ENCODE data around the gene MYO5C.

Gene MYO5C

GRCh38 chr15:52153900-52154895, 141.4 kb downstream of the MYO5C start:
- Histone ChIP-seq H2AFZ (ENCODE audit: low read depth, low read length) (no peak overlapping the region), H4K20me1 (ENCODE audit: insufficient read depth, low read length) (no peaks in the 10 kb centered on the region), H3K27me3 (ENCODE audit: low read depth, low read length) (no peaks in the 10 kb centered on the region), H3K4me3 (ENCODE audit: low read length) (no peak overlapping the region), H3K27ac (ENCODE audit: low read length) (no peak overlapping the region), H3K9ac (ENCODE audit: low read length) (no peak overlapping the region), H3K4me1 (ENCODE audit: low read length) (no peaks in the 10 kb centered on the region), H3K4me2 (ENCODE audit: low read length) (no peak overlapping the region), H3K36me3 (replicated peaks; ENCODE audit: low read depth, low read length) (peaks cover 16% of the 10 kb centered on the region), H3K79me2 (ENCODE audit: low read length) (no peaks in the 10 kb centered on the region), H3K9me3 (ENCODE audit: insufficient read depth, low read length) (no peaks in the 10 kb centered on the region)
- TF ChIP-seq CTCF (IDR thresholded peaks at IDR 0.05; ENCODE audit: low read depth, low read length) = no peak
- no peak for TF ChIP-seq EZH2phosphoT487 (IDR thresholded peaks at IDR 0.05; ENCODE audit: low read depth)

DNA sequence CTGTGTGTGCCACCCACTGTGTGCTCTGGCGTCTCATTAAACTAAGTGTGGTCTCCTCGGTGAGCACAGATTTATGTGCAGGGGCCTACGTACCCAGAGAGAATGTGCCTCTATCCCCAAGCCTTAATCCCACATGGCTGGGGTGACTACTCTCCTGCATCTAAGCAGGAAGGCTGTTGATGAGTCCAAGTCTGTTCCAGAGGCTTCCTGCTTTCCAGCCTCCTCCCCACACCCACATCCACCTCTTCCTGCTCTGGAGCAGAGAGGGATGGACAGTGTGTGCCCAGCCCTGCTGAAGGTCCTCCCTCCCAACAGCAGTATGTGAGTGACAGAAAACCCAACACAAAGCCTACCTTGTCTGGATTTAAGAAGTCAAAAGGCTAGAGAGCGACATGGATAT, 144.3 kb downstream of the MYO5C start:
- H3K27ac ChIP-seq (ENCODE audit: low read length) = no peak overlapping the region
- H3K9ac ChIP-seq (ENCODE audit: low read length) = no peak overlapping the region
- H2AFZ ChIP-seq (ENCODE audit: low read depth, low read length) = no peak overlapping the region
- no peaks in the 10 kb centered on the region for H3K27me3 ChIP-seq (ENCODE audit: low read depth, low read length)
- no peaks in the 10 kb centered on the region for H4K20me1 ChIP-seq (ENCODE audit: insufficient read depth, low read length)
- no peak for TF ChIP-seq EZH2phosphoT487 (IDR thresholded peaks at IDR 0.05; ENCODE audit: low read depth)
- no peak for TF ChIP-seq CTCF (IDR thresholded peaks at IDR 0.05; ENCODE audit: low read depth, low read length)
- H3K36me3 ChIP-seq (replicated peaks; ENCODE audit: low read depth, low read length) = peaks cover 32% of the 10 kb centered on the region
- no peaks in the 10 kb centered on the region for H3K9me3 ChIP-seq (ENCODE audit: insufficient read depth, low read length)
- H3K4me2 ChIP-seq (ENCODE audit: low read length) = no peak overlapping the region
- H3K4me3 ChIP-seq (ENCODE audit: low read length) = no peak overlapping the region
- no peaks in the 10 kb centered on the region for H3K79me2 ChIP-seq (ENCODE audit: low read length)
- no peaks in the 10 kb centered on the region for H3K4me1 ChIP-seq (ENCODE audit: low read length)

- Histone ChIP-seq H4K20me1 (ENCODE audit: insufficient read depth, low read length) (no peaks in the 10 kb centered on the region), H3K9me3 (ENCODE audit: insufficient read depth, low read length) (no peaks in the 10 kb centered on the region), H3K4me3 (ENCODE audit: low read length) (no peak overlapping the region), H3K79me2 (ENCODE audit: low read length) (no peaks in the 10 kb centered on the region), H3K36me3 (replicated peaks; ENCODE audit: low read depth, low read length) (peaks cover 35% of the 10 kb centered on the region), H3K27ac (ENCODE audit: low read length) (no peak overlapping the region), H2AFZ (ENCODE audit: low read depth, low read length) (no peak overlapping the region), H3K4me1 (ENCODE audit: low read length) (no peaks in the 10 kb centered on the region), H3K4me2 (ENCODE audit: low read length) (no peak overlapping the region), H3K9ac (ENCODE audit: low read length) (no peak overlapping the region), H3K27me3 (ENCODE audit: low read depth, low read length) (no peaks in the 10 kb centered on the region)
- no peak for TF ChIP-seq EZH2phosphoT487 (IDR thresholded peaks at IDR 0.05; ENCODE audit: low read depth)
- no peak for TF ChIP-seq CTCF (IDR thresholded peaks at IDR 0.05; ENCODE audit: low read depth, low read length)
Measured at GRCh38 chr15:52150871-52151270, 144.7 kb downstream of the MYO5C start.

DNA sequence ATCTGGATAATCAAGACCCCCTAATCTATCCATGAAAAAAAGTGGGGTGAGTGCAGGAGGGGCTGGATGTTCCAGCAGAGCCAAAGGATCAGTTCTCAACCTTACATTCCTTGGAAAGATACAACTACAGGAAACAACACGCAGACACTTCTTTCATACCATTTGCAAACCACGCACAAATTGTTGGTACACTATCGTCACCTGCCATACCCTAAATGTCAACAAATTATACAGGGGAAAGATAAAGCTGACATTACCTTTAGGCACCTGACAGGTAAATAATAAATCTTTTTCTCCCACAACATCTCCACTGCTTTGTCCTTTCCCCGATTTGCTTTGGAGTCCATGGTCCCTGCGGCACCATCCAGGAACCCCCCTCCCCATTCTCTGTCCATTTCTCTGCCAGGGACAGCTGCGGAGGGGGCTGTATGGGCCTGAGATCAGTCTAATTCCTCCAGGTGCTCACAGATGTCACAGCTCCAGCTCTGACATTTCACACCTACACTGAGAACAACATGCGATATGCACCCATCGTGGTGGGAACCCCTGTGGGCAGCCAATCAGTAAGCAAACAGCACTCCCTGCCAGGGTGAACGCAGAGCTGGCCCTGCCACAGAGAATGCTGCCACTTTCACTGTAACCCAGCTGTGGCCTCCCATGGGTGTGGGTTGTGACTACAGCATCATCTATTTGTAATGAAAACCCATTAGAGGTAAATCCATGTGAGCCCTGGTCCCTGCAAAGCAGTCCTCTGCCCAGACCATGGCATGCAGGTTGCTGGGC, 145.4 kb downstream of the MYO5C start:
- Histone ChIP-seq H3K27ac (ENCODE audit: low read length) (no peak overlapping the region), H4K20me1 (ENCODE audit: insufficient read depth, low read length) (no peaks in the 10 kb centered on the region), H3K4me2 (ENCODE audit: low read length) (no peak overlapping the region), H3K79me2 (ENCODE audit: low read length) (no peaks in the 10 kb centered on the region), H3K27me3 (ENCODE audit: low read depth, low read length) (no peaks in the 10 kb centered on the region), H3K9me3 (ENCODE audit: insufficient read depth, low read length) (no peaks in the 10 kb centered on the region), H3K9ac (ENCODE audit: low read length) (no peak overlapping the region), H3K36me3 (replicated peaks; ENCODE audit: low read depth, low read length) (peaks cover 38% of the 10 kb centered on the region), H3K4me1 (ENCODE audit: low read length) (no peaks in the 10 kb centered on the region), H2AFZ (ENCODE audit: low read depth, low read length) (no peak overlapping the region), H3K4me3 (ENCODE audit: low read length) (no peak overlapping the region)
- TF ChIP-seq CTCF (IDR thresholded peaks at IDR 0.05; ENCODE audit: low read depth, low read length) = no peak
- TF ChIP-seq EZH2phosphoT487 (IDR thresholded peaks at IDR 0.05; ENCODE audit: low read depth) = no peak

All from OCI-LY3 (cell line).